GM21360 (cell line): Measurements from ENCODE around the gene UBASH3A.

Experiments
- ATAC-seq: cut with Tn5 transposase; IDR thresholded peaks from one replicate; pipeline ENCODE4 v1.9.1; 2021; ENCODE audit warnings: mild to moderate bottlenecking, moderate library complexity; ENCODE audit not compliant: unreplicated experiment

The UBASH3A gene

GRCh38 chr21:42409366-42409765 lies 5.7 kb downstream of the UBASH3A start:
- no peak for ATAC-seq

- no peak for ATAC-seq
Observed at GRCh38 chr21:42411197-42411869, 7.6 kb downstream of the UBASH3A start.

DNA sequence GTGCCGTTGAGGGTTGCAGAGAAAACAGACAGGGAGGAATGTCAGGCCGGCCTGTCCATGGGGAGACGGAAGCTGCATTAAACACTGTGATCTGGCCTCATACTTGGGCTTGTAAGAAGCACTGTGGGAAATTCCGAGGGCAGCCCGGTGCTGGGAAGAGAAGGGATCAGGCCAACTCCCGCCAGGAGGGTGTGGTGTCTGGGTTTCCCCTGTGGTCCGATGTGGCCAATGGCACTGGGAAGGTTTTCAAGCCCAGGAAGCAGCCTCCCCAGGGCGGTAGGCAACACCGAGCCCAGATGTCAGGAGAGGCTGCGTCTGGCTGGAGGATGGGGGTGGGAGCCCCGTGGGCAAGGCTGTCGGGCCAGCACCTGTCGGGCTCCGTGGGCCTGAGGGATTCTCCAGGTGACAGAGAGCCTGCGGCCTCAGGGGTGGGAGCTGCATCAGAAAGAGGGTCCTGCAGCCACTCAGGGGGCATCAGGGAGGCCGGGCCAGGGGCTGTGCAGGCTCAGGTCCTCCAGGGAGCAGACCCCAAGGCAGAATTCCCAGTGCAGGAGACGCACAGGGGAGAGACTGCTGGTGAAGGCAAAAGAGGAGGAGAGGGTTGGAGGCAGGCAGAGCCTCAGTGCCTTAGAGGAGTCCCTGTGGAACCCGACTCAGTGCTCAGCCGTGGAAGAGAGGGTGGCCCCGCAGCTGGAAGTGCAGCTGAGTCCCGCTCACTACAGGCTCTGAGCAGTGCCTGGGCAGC lies 8.4 kb downstream of the UBASH3A start:
- no peak for ATAC-seq

DNA sequence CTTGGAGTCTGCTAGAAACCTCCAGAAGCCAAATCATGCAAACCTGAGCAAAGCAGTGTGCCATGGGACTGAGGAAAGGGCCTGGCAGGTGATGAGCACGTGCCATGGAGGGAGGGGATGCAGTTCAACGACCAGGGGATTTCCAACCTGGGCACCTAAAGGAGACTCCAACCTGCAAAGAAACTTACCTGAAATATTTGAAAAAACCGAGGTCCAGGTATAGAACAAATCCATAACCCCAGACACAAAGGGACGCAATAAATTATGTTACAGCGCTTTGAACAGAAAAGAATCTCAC lies 8.9 kb downstream of the UBASH3A start:
- no peak for ATAC-seq

DNA sequence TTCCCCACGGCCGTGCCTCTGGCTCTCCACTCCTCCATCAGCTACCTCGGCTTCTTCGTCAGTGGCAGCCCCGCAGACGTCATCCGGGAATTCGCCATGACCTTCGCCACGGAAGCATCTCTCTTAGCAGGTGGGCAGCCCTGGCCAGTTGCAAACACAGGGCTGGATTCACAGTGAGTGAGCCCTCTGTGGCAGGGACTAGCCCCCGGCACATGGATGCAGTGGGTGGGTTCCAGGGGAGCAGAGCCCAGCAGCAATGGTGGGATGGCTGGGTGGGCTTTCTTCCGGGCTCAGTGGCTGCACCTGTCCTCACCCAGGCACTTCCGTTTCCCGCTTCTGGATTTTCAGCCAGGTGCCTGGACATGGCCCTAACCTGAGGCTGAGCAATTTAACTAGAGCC lies 9.4 kb downstream of the UBASH3A start:
- no peak for ATAC-seq

- ATAC-seq, result no peak
Observed at GRCh38 chr21:42413500-42413899, 9.8 kb downstream of the UBASH3A start.

DNA sequence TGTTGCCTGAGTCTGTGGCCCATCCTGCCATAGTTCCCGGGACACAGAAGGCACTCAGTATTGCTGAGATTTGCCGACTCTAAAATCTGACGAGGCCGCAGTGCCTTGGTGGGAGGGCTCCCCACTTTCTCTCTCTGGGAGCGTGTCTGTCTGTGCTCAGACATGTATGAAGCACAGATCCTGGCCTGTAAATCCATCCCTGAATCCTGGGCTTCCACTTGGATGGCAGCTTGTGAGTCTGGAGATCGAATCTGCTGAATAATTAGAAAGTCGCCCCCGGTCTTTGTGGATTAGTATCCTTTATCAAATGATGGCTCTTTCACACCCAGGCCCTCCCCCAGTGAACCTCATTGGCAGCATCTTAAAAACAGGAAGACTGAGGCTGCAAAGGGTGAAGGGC lies 10.4 kb downstream of the UBASH3A start:
- no peak for ATAC-seq

DNA sequence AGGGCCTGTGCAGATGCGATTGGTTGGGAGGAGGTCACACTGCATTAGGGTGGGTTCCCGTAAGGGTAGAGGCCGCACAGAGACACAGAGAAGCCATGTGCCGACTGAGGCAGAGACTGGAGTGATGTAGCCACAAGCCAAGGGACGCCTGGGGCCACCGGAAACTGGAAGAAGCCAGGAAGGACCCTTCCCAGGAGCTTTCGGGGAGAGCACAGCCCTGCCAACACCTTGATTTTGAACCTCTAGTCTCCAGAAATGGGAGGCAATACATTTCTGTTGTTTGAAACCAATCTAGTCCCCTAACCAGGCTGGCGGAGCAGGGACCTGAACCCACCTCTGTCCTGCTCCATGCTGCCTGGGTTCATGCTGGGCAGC lies 10.8 kb downstream of the UBASH3A start:
- no peak for ATAC-seq

DNA sequence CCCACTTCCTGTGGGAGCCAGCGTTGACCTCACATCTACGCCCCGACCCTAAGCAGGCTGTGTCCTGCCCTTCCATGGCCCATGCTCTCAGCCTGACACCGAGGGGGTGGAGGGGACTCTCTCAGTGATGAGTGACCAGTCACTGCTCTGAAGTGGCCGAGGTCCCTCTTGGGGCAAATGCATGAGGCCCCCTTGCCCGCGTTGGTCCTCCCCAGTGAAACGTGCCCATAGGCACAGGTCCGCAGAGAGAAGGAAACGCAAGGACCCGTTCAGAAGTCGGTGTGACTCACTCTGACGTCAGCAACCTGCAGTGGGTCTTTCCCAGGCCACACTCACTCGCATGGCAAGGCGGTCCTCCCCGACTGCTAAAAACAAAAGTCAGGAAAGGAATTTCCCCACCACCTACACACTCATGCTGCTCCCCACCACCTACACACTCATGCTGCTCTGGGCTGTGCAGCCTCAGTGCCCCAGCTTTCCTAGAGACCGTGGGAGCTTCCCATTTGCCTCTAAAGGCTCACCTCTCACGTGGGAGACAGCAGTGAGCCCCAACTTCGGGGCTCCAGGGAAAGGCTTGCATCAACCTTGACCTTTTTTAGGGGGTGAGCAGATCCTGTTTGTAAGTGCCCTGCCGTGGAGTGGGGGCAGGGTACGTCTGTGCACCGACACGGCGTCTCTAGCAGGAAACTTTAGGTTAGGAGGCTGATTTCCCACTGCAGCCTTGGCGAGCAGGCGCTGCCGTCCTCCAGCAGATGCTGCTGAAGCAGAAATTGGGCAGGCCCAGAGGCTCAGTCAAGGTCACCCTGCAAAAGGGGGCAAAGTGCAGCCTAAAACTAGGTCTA lies 11.4 kb downstream of the UBASH3A start:
- peak; percentile 62 for ATAC-seq

GRCh38 chr21:42417533-42417932 lies 13.8 kb downstream of the UBASH3A start:
- ATAC-seq, result no peak

- ATAC-seq, result no peak
Observed at GRCh38 chr21:42418886-42419285, 15.2 kb downstream of the UBASH3A start.

DNA sequence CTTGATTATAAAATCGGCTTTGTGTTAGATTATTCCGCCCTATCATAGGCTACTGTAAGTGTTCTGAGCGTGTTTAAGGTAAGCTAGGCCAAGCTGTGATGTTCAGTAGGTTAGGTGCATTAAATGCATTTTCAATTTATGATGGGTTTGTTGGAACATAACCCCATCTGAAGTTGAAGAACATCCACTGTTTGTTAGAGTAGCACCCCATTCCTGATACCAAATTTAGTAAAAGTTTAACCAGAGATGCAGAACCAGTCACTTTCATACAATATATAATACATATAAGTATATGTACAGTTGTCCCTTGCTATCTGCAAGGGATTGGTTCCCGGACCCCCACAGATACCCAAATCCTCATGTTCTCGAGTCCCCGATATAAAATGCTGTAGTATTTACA lies 16.1 kb downstream of the UBASH3A start:
- ATAC-seq, result no peak

GRCh38 chr21:42421018-42421793 lies 17.5 kb downstream of the UBASH3A start:
- no peak for ATAC-seq

DNA sequence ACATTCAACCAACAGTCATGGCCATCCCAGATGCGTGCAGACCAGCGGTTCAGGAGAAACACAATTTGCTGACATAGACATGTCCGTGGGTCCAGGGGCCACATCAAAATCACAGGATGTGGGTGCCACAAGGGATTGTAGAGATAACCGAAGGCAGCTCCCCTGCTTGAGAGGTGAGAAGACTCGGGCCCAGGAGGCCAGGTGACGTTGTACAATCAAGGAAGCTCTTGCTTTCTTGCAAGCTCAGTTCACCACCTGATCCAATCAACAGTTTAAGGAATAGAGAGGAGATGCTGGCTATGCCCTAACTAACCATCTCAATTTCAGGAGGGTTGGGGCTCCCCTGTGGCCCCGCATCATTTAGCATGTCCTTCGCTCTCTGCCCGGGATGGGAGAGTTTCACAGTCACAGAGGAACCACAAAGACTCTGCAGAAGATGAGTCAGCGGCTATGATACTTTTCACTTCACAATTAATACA lies 19.5 kb downstream of the UBASH3A start:
- ATAC-seq, result peak; percentile 52

DNA sequence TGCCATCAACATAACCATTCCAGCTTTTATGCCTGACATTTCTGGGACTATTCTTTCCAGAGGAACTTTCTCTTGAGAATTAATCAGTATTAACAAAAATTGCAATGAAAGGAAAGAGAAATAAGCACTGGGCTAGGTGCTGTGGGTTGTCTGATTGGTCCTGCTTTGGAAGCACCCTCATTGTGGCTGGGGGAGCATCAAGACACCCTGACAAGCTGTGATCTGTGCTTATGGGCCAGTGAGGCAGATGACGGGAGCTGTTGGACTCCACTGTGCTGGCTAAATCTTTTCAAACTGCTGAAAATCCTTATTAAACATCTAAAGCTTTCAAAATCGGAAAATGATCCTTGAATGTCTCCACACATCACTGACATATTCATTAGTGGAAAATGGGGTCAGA lies 20.0 kb downstream of the UBASH3A start:
- ATAC-seq, result no peak

GRCh38 chr21:42424914-42425541 lies 21.3 kb downstream of the UBASH3A start:
- ATAC-seq, result no peak

- ATAC-seq, result no peak
Observed at GRCh38 chr21:42425591-42425990, 21.9 kb downstream of the UBASH3A start.

DNA sequence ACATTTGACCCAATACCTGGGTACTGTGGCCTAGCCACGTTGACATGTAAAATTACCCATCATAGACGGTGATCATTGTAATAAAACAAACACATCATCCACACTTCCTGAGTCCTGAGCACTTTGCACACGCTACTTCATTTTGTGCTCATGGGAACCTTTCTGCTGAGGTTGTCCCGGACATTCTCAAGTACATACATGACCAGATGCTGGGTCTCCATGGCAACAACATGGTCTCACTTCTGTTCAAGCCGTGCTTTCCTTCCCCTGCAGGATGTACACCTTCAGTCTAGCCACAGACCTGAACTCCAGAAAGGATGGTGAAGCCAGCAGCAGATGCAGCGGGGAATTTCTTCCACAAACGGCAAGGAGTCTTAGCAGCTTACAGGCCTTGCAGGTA lies 22.7 kb downstream of the UBASH3A start:
- no peak for ATAC-seq

- no peak for ATAC-seq
Observed at GRCh38 chr21:42426876-42427480, 23.3 kb downstream of the UBASH3A start.

DNA sequence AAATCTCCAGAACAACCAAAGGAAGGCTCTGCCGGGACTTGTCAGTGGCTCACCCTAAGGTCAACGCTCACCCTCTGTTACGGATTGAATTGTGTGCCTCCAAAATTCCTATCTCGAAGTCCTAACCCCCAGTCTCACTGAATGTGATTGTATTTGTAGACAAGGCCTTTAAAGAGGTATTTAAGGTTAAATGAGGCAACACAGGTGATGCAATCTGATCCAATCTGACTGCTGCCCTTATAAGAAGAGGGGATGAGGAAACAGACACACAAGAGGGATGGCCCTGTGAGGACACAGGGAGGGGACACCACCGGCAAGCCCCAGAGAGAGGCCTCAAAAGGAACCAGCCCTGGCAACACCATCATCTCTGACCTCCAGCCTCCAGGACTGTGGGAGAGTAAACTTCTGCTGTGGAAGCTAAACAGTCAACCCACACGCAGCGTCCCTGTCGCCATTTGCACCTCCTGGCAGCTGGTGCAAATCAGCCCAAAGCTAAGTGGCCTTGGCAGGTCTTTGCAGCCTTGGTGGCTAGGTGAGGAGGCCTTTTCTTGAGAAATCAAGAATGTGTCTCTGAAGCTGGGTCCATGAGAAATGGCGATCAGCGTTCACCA lies 24.2 kb downstream of the UBASH3A start:
- ATAC-seq, result no peak
